HepG2 (cell line): ENCODE data around the gene GTF2I. TPM values are rescaled to one million over a fixed set of nuclear protein-coding genes. Genes with fewer than 3 reads are reported as not detected.

Source experiments
- ATM ChIP-seq: fragments of 450-650 bp; IDR thresholded peaks from 2 replicates; pipeline ENCODE4 v1.7.1; 2017; ENCODE audit warnings: mild to moderate bottlenecking, borderline replicate concordance
- CREB1 ChIP-seq, 2 experiments: fragments of 450-650 bp in 1 of 2; IDR thresholded peaks; 2 replicates each; pipeline ENCODE4 v1.6.1; 2016 to 2017; ENCODE audit warnings: control low read depth in 1 of 2, mild to moderate bottlenecking in 1 of 2, missing compliant biosample characterization in 1 of 2, missing genetic modification characterization in 1 of 2
- DBP ChIP-seq: sonication (generic); formaldehyde crosslinking; IDR thresholded peaks from 2 replicates; pipeline ENCODE4 v1.4.0; 2020; ENCODE audit warnings: missing genetic modification reagents; ENCODE audit errors: not compliant biosample characterization
- FOXK2 ChIP-seq: fragments of 450-650 bp; IDR thresholded peaks from 2 replicates; pipeline ENCODE4 v1.6.1; 2016
- FOXP1 ChIP-seq, 2 experiments: fragments of 450-650 bp in 1 of 2; IDR thresholded peaks; 2 replicates each; pipeline ENCODE4 v1.6.1; 2017 to 2018; ENCODE audit warnings: antibody characterized with exemption in 1 of 2
- KLF6 ChIP-seq: IDR thresholded peaks from 2 replicates; pipeline ENCODE4 v1.8.0; 2016; ENCODE audit warnings: missing biosample characterization, missing genetic modification reagents
- MAF1 ChIP-seq: sonication (generic); formaldehyde crosslinking; IDR thresholded peaks from 2 replicates; pipeline ENCODE4 v1.5.0; 2020; ENCODE audit warnings: missing genetic modification reagents, borderline replicate concordance
- MTF2 ChIP-seq: sonication (generic); formaldehyde crosslinking; IDR thresholded peaks from 2 replicates; pipeline ENCODE4 v1.5.0; 2020; ENCODE audit warnings: missing genetic modification reagents, borderline replicate concordance
- RCOR2 ChIP-seq: IDR thresholded peaks from 2 replicates; pipeline ENCODE4 v1.6.1; 2016; ENCODE audit warnings: missing biosample characterization, missing genetic modification reagents
- RNF219 ChIP-seq: sonication (generic); formaldehyde crosslinking; IDR thresholded peaks from 2 replicates; pipeline ENCODE4 v1.5.0; 2020; ENCODE audit warnings: mild to moderate bottlenecking, missing genetic modification reagents
- SIN3A ChIP-seq: IDR thresholded peaks from 2 replicates; pipeline ENCODE4 v1.6.1; 2011; ENCODE audit warnings: low read depth, mild to moderate bottlenecking, control low read depth, low read length, borderline replicate concordance
- SOX5 ChIP-seq: IDR thresholded peaks from 2 replicates; pipeline ENCODE4 v1.6.1; 2016; ENCODE audit warnings: borderline replicate concordance
- SP2 ChIP-seq: sonication (generic); formaldehyde crosslinking; IDR thresholded peaks from 2 replicates; pipeline ENCODE4 v1.5.1; 2020; ENCODE audit warnings: mild to moderate bottlenecking, missing genetic modification reagents
- TBL1XR1 ChIP-seq: fragments of 150-350 bp; IDR thresholded peaks from 2 replicates; pipeline ENCODE4 v1.6.1; 2014; ENCODE audit warnings: borderline replicate concordance, low read length; ENCODE audit not compliant: partially characterized antibody
- ZEB1 ChIP-seq: IDR thresholded peaks from 2 replicates; pipeline ENCODE4 v1.6.1; 2012; ENCODE audit warnings: mild to moderate bottlenecking, low read depth, inconsistent platforms; ENCODE audit not compliant: insufficient replicate concordance
- ZNF256 ChIP-seq: sonication (generic); formaldehyde crosslinking; conservative IDR thresholded peaks from 2 replicates; pipeline ENCODE4 v1.4.0; 2020; ENCODE audit warnings: missing genetic modification reagents
- ZNF282 ChIP-seq: fragments of 450-650 bp; IDR thresholded peaks from 2 replicates; pipeline ENCODE4 v1.6.1; 2018; ENCODE audit not compliant: partially characterized antibody
- ZNF350 ChIP-seq: sonication (generic); formaldehyde crosslinking; IDR thresholded peaks from 2 replicates; pipeline ENCODE4 v1.4.0; 2020; ENCODE audit warnings: mild to moderate bottlenecking, low read depth, missing genetic modification reagents, borderline replicate concordance
- ZNF362 ChIP-seq: sonication (generic); formaldehyde crosslinking; IDR thresholded peaks from 2 replicates; pipeline ENCODE4 v1.4.0; 2020; ENCODE audit warnings: missing genetic modification reagents, mild to moderate bottlenecking, borderline replicate concordance
- ZNF598 ChIP-seq: sonication (generic); formaldehyde crosslinking; IDR thresholded peaks from 2 replicates; pipeline ENCODE4 v1.5.1; 2020; ENCODE audit warnings: mild to moderate bottlenecking, missing genetic modification reagents, borderline replicate concordance
- polyA plus RNA-seq, 8 experiments: library from polyadenylated mRNA; depleted of rRNA in 3 of 8; stranded (reverse) in 7 of 8; unstranded in 1 of 8; fragments of >200 nt; fragmentation: Illumina TruSeq in 4 of 8; extraction: Trizol in 4 of 8; gene quantifications; 2 replicates each; pipeline versions ENCODE4 v1.2.1 to v1.2.3, GENCODE V29; 2011 to 2016; ENCODE audit warnings: low read depth in 4 of 8, missing spikeins in 1 of 8, mixed read lengths in 1 of 8; ENCODE audit not compliant: insufficient read depth in 1 of 8
- total RNA-seq, 5 experiments: library from RNA; depleted of rRNA; stranded (reverse); fragments of >200 nt; fragmentation: Illumina TruSeq; extraction: Trizol; gene quantifications; 2 replicates each; pipeline ENCODE4 v1.2.3, GENCODE V29; 2016; ENCODE audit warnings: low read depth in 1 of 5
- TF ChIP-seq, protein P1 (sequence below): sonication (generic); formaldehyde crosslinking; IDR thresholded peaks from 2 replicates; pipeline ENCODE4 v1.4.0; 2020; ENCODE audit warnings: missing genetic modification reagents, borderline replicate concordance
- TF ChIP-seq, protein P2 (sequence below): sonication (generic); formaldehyde crosslinking; IDR thresholded peaks from 2 replicates; pipeline ENCODE4 v1.4.0; 2020; ENCODE audit warnings: mild to moderate bottlenecking, missing genetic modification reagents, borderline replicate concordance

Gene GTF2I
- total and polyA plus RNA-seq, 2 of the 13 experiments (the other 11 are each of a cell fraction or from before 2014, with no cell fraction given), result 74.6 to 125 TPM

GRCh38 chr7:74656837-74657691 is 454 bp upstream of the GTF2I start (continued):
- TF ChIP-seq, protein P1, sequence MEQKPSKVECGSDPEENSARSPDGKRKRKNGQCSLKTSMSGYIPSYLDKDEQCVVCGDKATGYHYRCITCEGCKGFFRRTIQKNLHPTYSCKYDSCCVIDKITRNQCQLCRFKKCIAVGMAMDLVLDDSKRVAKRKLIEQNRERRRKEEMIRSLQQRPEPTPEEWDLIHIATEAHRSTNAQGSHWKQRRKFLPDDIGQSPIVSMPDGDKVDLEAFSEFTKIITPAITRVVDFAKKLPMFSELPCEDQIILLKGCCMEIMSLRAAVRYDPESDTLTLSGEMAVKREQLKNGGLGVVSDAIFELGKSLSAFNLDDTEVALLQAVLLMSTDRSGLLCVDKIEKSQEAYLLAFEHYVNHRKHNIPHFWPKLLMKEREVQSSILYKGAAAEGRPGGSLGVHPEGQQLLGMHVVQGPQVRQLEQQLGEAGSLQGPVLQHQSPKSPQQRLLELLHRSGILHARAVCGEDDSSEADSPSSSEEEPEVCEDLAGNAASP, result peak; percentile 60; the same call in 1 of the 2 replicates
- peak; percentile 76 for TF ChIP-seq TBL1XR1
- no peak for TF ChIP-seq ZNF282
- TF ChIP-seq ZEB1, result peak; percentile 11
- TF ChIP-seq CREB1 (IDR thresholded peaks at IDR 0.05), result peak; percentile 46
- TF ChIP-seq CREB1 (CRISPR knock-in tag; IDR thresholded peaks at IDR 0.05), result no peak
- TF ChIP-seq RCOR2 (CRISPR knock-in tag), result no peak
- TF ChIP-seq FOXP1 (IDR thresholded peaks at IDR 0.05), result no peak
- TF ChIP-seq FOXP1 (CRISPR knock-in tag; IDR thresholded peaks at IDR 0.05), result no peak; the same call in 1 of the 2 replicates
- no peak for TF ChIP-seq FOXK2
- TF ChIP-seq ZNF256 (CRISPR knock-in tag), result no peak
- no peak; the same call in 1 of the 2 replicates for TF ChIP-seq ZNF598 (CRISPR knock-in tag)
- TF ChIP-seq RNF219 (CRISPR knock-in tag), result no peak
- peak; percentile 61; the same call in 1 of the 2 replicates for TF ChIP-seq SIN3A
- no peak for TF ChIP-seq MAF1
- TF ChIP-seq KLF6 (CRISPR knock-in tag), result no peak
- TF ChIP-seq ATM, result no peak
- TF ChIP-seq MTF2 (CRISPR knock-in tag), result no peak
- TF ChIP-seq, protein P2, sequence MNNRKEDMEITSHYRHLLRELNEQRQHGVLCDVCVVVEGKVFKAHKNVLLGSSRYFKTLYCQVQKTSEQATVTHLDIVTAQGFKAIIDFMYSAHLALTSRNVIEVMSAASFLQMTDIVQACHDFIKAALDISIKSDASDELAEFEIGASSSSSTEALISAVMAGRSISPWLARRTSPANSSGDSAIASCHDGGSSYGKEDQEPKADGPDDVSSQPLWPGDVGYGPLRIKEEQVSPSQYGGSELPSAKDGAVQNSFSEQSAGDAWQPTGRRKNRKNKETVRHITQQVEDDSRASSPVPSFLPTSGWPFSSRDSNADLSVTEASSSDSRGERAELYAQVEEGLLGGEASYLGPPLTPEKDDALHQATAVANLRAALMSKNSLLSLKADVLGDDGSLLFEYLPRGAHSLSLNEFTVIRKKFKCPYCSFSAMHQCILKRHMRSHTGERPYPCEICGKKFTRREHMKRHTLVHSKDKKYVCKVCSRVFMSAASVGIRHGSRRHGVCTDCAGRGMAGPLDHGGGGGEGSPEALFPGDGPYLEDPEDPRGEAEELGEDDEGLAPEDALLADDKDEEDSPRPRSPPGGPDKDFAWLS, result no peak
- TF ChIP-seq DBP (CRISPR knock-in tag), result no peak
- TF ChIP-seq SP2 (CRISPR knock-in tag), result no peak; the same call in 1 of the 2 replicates
- 0 out of 2 replicates have a peak, but pooled peaks have one; percentile 36 for TF ChIP-seq ZNF350 (CRISPR knock-in tag)
- peak; percentile 99 for TF ChIP-seq ZNF362 (CRISPR knock-in tag)
- TF ChIP-seq SOX5 (CRISPR knock-in tag), result peak; percentile 61; the same call in 1 of the 2 replicates
